ENCODE measurements around the gene TCN1. TPM values are rescaled to one million over a fixed set of nuclear protein-coding genes. Genes with fewer than 3 reads are reported as not detected.

The TCN1 gene
- total and polyA plus RNA-seq, 2 of the 8 experiments (the other 6 are each of a cell fraction or from before 2014, with no cell fraction given), result not detected

DNA sequence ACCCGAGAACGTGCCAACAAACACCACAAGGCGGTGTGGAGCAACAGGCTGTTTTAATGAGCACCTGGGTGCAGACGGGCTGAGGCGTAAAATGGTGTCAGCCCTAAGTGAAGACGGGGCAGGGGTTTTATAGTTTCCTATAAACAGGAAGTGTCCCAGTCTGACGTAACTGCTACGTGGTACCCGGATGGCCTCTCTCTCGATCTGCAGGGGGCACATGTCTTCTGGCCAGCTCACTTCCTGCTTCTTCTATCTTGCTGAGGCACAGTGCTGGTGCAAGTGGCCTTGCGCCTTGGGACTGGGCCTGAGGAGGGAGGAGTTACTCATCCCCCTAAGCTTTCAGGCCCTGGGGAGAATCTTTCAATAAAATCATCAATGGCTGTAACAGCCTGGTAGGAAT is 33.2 kb upstream of the TCN1 start:
- FAIRE-seq, result no peak
- CTCF ChIA-PET (ENCODE audit: partially characterized antibody), result no interaction called here
- no peaks in the 10 kb centered on the region for H3K23me2 ChIP-seq (ENCODE audit: low read depth, low read length)
- no peaks in the 10 kb centered on the region for H3K4me1 ChIP-seq (replicated peaks in 1 of 4; ENCODE audit: control insufficient read depth in 3 of 4, insufficient read depth in 4 of 4, low read length in 3 of 4)
- TF ChIP-seq RAD21 (IDR thresholded peaks at IDR 0.05 in 1 of 2, conservative IDR thresholded peaks at IDR 0.05 in 1 of 2; ENCODE audit: low read depth in 2 of 2, low read length in 2 of 2) (peak in 1 of 2 experiments; percentile 15; a peak in 1 of 4 replicates), CBX5 (IDR thresholded peaks at IDR 0.05; ENCODE audit: low read depth, low read length) (no peak)
- TF ChIP-seq, protein P1, sequence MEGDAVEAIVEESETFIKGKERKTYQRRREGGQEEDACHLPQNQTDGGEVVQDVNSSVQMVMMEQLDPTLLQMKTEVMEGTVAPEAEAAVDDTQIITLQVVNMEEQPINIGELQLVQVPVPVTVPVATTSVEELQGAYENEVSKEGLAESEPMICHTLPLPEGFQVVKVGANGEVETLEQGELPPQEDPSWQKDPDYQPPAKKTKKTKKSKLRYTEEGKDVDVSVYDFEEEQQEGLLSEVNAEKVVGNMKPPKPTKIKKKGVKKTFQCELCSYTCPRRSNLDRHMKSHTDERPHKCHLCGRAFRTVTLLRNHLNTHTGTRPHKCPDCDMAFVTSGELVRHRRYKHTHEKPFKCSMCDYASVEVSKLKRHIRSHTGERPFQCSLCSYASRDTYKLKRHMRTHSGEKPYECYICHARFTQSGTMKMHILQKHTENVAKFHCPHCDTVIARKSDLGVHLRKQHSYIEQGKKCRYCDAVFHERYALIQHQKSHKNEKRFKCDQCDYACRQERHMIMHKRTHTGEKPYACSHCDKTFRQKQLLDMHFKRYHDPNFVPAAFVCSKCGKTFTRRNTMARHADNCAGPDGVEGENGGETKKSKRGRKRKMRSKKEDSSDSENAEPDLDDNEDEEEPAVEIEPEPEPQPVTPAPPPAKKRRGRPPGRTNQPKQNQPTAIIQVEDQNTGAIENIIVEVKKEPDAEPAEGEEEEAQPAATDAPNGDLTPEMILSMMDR (IDR thresholded peaks at IDR 0.05; ENCODE audit: control extremely low read depth in 1 of 3, insufficient read depth in 1 of 3, low read depth in 1 of 3, low read length in 3 of 3), result peak in 1 of 3 experiments; percentile 7; a peak in 1 of 4 replicates
- no peak overlapping the region for H3K14ac ChIP-seq (ENCODE audit: insufficient read length)
- H4K91ac ChIP-seq (replicated peaks; ENCODE audit: insufficient read length, low read length), result no peak overlapping the region
- H3K23ac ChIP-seq (ENCODE audit: insufficient read length), result no peak overlapping the region
- H3K9ac ChIP-seq (replicated peaks in 1 of 4; ENCODE audit: extremely low read depth in 1 of 4, low read depth in 3 of 4, low read length in 3 of 4), result no peak overlapping the region
- H4K20me1 ChIP-seq (replicated peaks in 1 of 2; ENCODE audit: control insufficient read depth in 1 of 2, insufficient read depth in 2 of 2, low read length in 2 of 2), result no peaks in the 10 kb centered on the region
- H3K4me2 ChIP-seq (ENCODE audit: insufficient read depth in 1 of 2, low read depth in 2 of 2, low read length in 2 of 2), result no peak overlapping the region
- no peak overlapping the region for H3K56ac ChIP-seq (replicated peaks; ENCODE audit: insufficient read length, low read depth, low read length)
- H2BK5ac ChIP-seq (ENCODE audit: low read depth, low read length), result 0 out of 2 replicates have a peak overlapping the region, but pooled peaks have one; percentile 14
- no peak overlapping the region for H3K4me3 ChIP-seq (ENCODE audit: extremely low read depth in 1 of 4, insufficient read depth in 2 of 4, low read depth in 3 of 4, low read length in 4 of 4)
- H3K18ac ChIP-seq (ENCODE audit: extremely low read depth, low read length), result no peak overlapping the region
- WGBS, 2 experiments (ENCODE audit: extremely low coverage in 1 of 2, insufficient coverage in 1 of 2, insufficient read length in 1 of 2, insufficient replicate concordance in 2 of 2, low coverage in 1 of 2, low lambda C conversion rate in 2 of 2, missing lambda C conversion rate in 1 of 2), result 86% methylated on average over 11 of the region's 11 CpGs; no CpG with 5 or more reads in 1 of the 2 experiments
- no peak for DNase-seq (ENCODE audit: low read depth in 1 of 2, low spot score in 2 of 2)
- no peaks in the 10 kb centered on the region for H3K79me2 ChIP-seq (ENCODE audit: control insufficient read depth in 1 of 2, insufficient read depth in 2 of 2, low read length in 2 of 2)
- peak overlapping the region; percentile 61; the same call in 1 of the 2 replicates for H2AFZ ChIP-seq (ENCODE audit: low read length)
- no peak overlapping the region for H3K27ac ChIP-seq (ENCODE audit: low read depth, low read length)
- no peak overlapping the region for H2BK120ac ChIP-seq (replicated peaks; ENCODE audit: low read depth, low read length)
- POLR2A ChIA-PET (ENCODE audit: partially characterized antibody), result no interaction called here
- H3K27me3 ChIP-seq (replicated peaks in 1 of 4; ENCODE audit: control insufficient read depth in 3 of 4, extremely low read depth in 1 of 4, insufficient read depth in 3 of 4, low read length in 3 of 4), result no peaks in the 10 kb centered on the region
- H4K5ac ChIP-seq (ENCODE audit: insufficient read length, low read depth, low read length), result no peak overlapping the region
- H2BK12ac ChIP-seq (ENCODE audit: low read depth, low read length), result no peak overlapping the region
- H2AK5ac ChIP-seq (ENCODE audit: low read depth, low read length), result no peak overlapping the region
- no peak overlapping the region for H2BK20ac ChIP-seq (ENCODE audit: low read length)
- H3K79me1 ChIP-seq (ENCODE audit: low read depth, low read length), result no peaks in the 10 kb centered on the region
- H3K36me3 ChIP-seq (ENCODE audit: control insufficient read depth in 2 of 4, insufficient read depth in 4 of 4, low read length in 3 of 4), result no peaks in the 10 kb centered on the region
- H3K4ac ChIP-seq (replicated peaks; ENCODE audit: insufficient read length, low read depth, low read length), result no peak overlapping the region
- no peak overlapping the region for H4K8ac ChIP-seq (ENCODE audit: extremely low read depth, insufficient read depth, low read length)
- no peak overlapping the region for H2BK15ac ChIP-seq (ENCODE audit: low read length)
- H3K9me3 ChIP-seq (ENCODE audit: insufficient read depth in 2 of 2, low read depth in 1 of 2, low read length in 1 of 2), result no peaks in the 10 kb centered on the region

Data from H1 (cell line).